DOHH2 (cell line): ENCODE measurements around the gene CTDP1.
A peak's percentile ranks its signal among the peaks of the same experiment; 100 is the strongest.

Experiments
- H3F3A ChIP-seq: fragments of 200-600 bp; sonication (generic), shearing (Covaris generic); 2 replicates; pipeline ENCODE4 v1.6.0; 2016; ENCODE audit warnings: antibody characterized with exemption, mild to moderate bottlenecking; ENCODE audit not compliant: control insufficient read depth, insufficient read depth
- H3K27ac ChIP-seq: fragments of 200-600 bp; sonication (generic); 2 replicates; pipeline ENCODE4 v1.5.1; 2014; ENCODE audit warnings: low read depth, mild to moderate bottlenecking, low read length, moderate library complexity
- H3K27me3 ChIP-seq: fragments of 200-600 bp; sonication (generic); 2 replicates; pipeline ENCODE4 v1.6.1; 2014; ENCODE audit warnings: mild to moderate bottlenecking, low read length, mixed read lengths; ENCODE audit not compliant: control insufficient read depth
- H3K36me3 ChIP-seq: fragments of 200-600 bp; sonication (generic); 2 replicates; pipeline ENCODE4 v1.6.1; 2014; ENCODE audit warnings: mild to moderate bottlenecking, low read length, moderate library complexity, mixed read lengths; ENCODE audit not compliant: control insufficient read depth
- H3K4me1 ChIP-seq: fragments of 200-600 bp; sonication (generic); 2 replicates; pipeline ENCODE4 v1.6.1; 2014; ENCODE audit warnings: mild to moderate bottlenecking, low read length, mixed read lengths; ENCODE audit not compliant: control insufficient read depth
- H3K4me2 ChIP-seq: fragments of 200-600 bp; sonication (generic); 2 replicates; pipeline ENCODE4 v1.6.0; 2014; ENCODE audit warnings: mild to moderate bottlenecking, low read length, moderate library complexity
- H3K4me3 ChIP-seq: fragments of 200-600 bp; sonication (generic); 2 replicates; pipeline ENCODE4 v1.5.1; 2014; ENCODE audit warnings: mild to moderate bottlenecking, low read length, mixed read lengths
- H3K79me2 ChIP-seq: fragments of 200-600 bp; sonication (generic); 2 replicates; pipeline ENCODE4 v1.6.1; 2014; ENCODE audit warnings: mild to moderate bottlenecking, low read length, mixed read lengths; ENCODE audit not compliant: control insufficient read depth
- H3K9me2 ChIP-seq: fragments of 200-600 bp; sonication (generic); replicated peaks from 2 replicates; pipeline ENCODE4 v1.6.1; 2014; ENCODE audit warnings: mild to moderate bottlenecking, low read length, mixed read lengths; ENCODE audit not compliant: control insufficient read depth
- H3K9me3 ChIP-seq: fragments of 200-600 bp; sonication (generic); 2 replicates; pipeline ENCODE4 v1.6.1; 2014; ENCODE audit warnings: antibody characterized with exemption, low read length, mixed read lengths; ENCODE audit not compliant: control insufficient read depth, insufficient read depth
- H4K20me1 ChIP-seq: fragments of 200-600 bp; sonication (generic); 2 replicates; pipeline ENCODE4 v1.6.0; 2014; ENCODE audit warnings: low read depth, mild to moderate bottlenecking, antibody characterized with exemption, low read length, moderate library complexity; ENCODE audit not compliant: control insufficient read depth, insufficient read depth
- CTCF ChIP-seq: fragments of 200-600 bp; sonication (generic); IDR thresholded peaks from one replicate; pipeline ENCODE4 v1.5.1; 2014; ENCODE audit warnings: antibody characterized with exemption, mild to moderate bottlenecking, low read depth, low read length; ENCODE audit not compliant: poor library complexity, severe bottlenecking
- EZH2phosphoT487 ChIP-seq: fragments of 200-600 bp; sonication (generic); IDR thresholded peaks from 2 replicates; pipeline ENCODE4 v1.6.1; 2017; ENCODE audit warnings: borderline replicate concordance, mild to moderate bottlenecking, antibody characterized with exemption, low read length, moderate library complexity, mixed read lengths

Gene CTDP1

GRCh38 chr18:79672490-79673276, 6.9 kb upstream of the CTDP1 start:
- Histone ChIP-seq H3K27me3 (peaks cover 9% of the 10 kb centered on the region; the same call in 1 of the 2 replicates), H3K4me2 (no peak overlapping the region), H4K20me1 (no peaks in the 10 kb centered on the region), H3K4me3 (no peak overlapping the region), H3K9me3 (no peaks in the 10 kb centered on the region), H3K4me1 (peaks cover 6% of the 10 kb centered on the region), H3K36me3 (peaks cover 16% of the 10 kb centered on the region), H3K79me2 (peaks cover 12% of the 10 kb centered on the region), H3K9me2 (no peaks in the 10 kb centered on the region), H3F3A (no peaks in the 10 kb centered on the region), H3K27ac (no peak overlapping the region)
- TF ChIP-seq CTCF (no peak), EZH2phosphoT487 (no peak)

GRCh38 chr18:79677221-79677620, 2.4 kb upstream of the CTDP1 start:
- Histone ChIP-seq H3K79me2 (peaks cover 46% of the 10 kb centered on the region), H3K4me1 (peaks cover 32% of the 10 kb centered on the region), H3K4me2 (peak overlapping the region; percentile 80), H3K4me3 (peak overlapping the region; percentile 93; the same call in 1 of the 2 replicates), H3K9me2 (no peaks in the 10 kb centered on the region), H3K27ac (no peak overlapping the region), H3K36me3 (peaks cover 22% of the 10 kb centered on the region), H3F3A (no peaks in the 10 kb centered on the region), H3K9me3 (no peaks in the 10 kb centered on the region), H3K27me3 (no peaks in the 10 kb centered on the region), H4K20me1 (peaks cover 14% of the 10 kb centered on the region)
- TF ChIP-seq EZH2phosphoT487 (no peak), CTCF (no peak)

- H3K9me2 ChIP-seq = no peaks in the 10 kb centered on the region
- H3F3A ChIP-seq = no peaks in the 10 kb centered on the region
- H3K27ac ChIP-seq = no peak overlapping the region
- peak overlapping the region; percentile 80 for H3K4me2 ChIP-seq
- peaks cover 22% of the 10 kb centered on the region for H3K36me3 ChIP-seq
- peaks cover 53% of the 10 kb centered on the region for H3K79me2 ChIP-seq
- peaks cover 38% of the 10 kb centered on the region for H3K4me1 ChIP-seq
- H3K4me3 ChIP-seq = peak overlapping the region; percentile 93
- peaks cover 17% of the 10 kb centered on the region for H4K20me1 ChIP-seq
- H3K9me3 ChIP-seq = no peaks in the 10 kb centered on the region
- H3K27me3 ChIP-seq = no peaks in the 10 kb centered on the region
- TF ChIP-seq CTCF = no peak
- no peak for TF ChIP-seq EZH2phosphoT487
These were observed 1.8 kb upstream of the CTDP1 start for GRCh38 chr18:79677840-79678239.
